Thyroid gland (tissue), 4 donors: ENCODE results near the gene GAD1. TPM values are rescaled to one million over a fixed set of nuclear protein-coding genes. Genes with fewer than 3 reads are reported as not detected.

Experiments
- DNase-seq, 2 donors: peaks; one replicate each; pipeline ENCODE4 v3.0.0-alpha.2; 2019
- H3K27ac ChIP-seq, 3 donors: fragments of 200-600 bp; sonication (generic); 1 replicate in 2 of 3; 2 replicates in 1 of 3; pipeline ENCODE4 v1.5.1; 2016 to 2019; ENCODE audit warnings: mild to moderate bottlenecking in 1 of 3, moderate library complexity in 1 of 3
- H3K27me3 ChIP-seq: fragments of 200-600 bp; sonication (generic); one replicate; pipeline ENCODE4 v1.5.1; 2019
- H3K36me3 ChIP-seq, 2 donors: fragments of 200-600 bp; sonication (generic); one replicate each; pipeline ENCODE4 v1.5.1; 2016 to 2019
- H3K4me1 ChIP-seq, 2 donors: fragments of 200-600 bp; sonication (generic); one replicate each; pipeline ENCODE4 v1.5.1; 2017 to 2019
- H3K4me3 ChIP-seq, 3 donors: fragments of 200-600 bp; sonication (generic); replicated peaks in 1 of 3; 1 replicate in 2 of 3; 2 replicates in 1 of 3; pipeline ENCODE4 v1.5.1; 2016; ENCODE audit warnings: mild to moderate bottlenecking in 1 of 3
- H3K9me3 ChIP-seq: fragments of 200-600 bp; sonication (generic); one replicate; pipeline ENCODE4 v1.5.1; 2017
- POLR2A ChIP-seq, 2 donors: fragments of 450-650 bp; IDR thresholded peaks; one replicate each; pipeline ENCODE4 v1.6.1; 2017; ENCODE audit warnings: antibody characterized with exemption in 2 of 2, mild to moderate bottlenecking in 2 of 2, moderate library complexity in 1 of 2
- WGBS, 2 donors: methylation state at CpG; one replicate each; pipeline ENCODE4 v1.1.5; 2017; 5-methylcytosine and 5-hydroxymethylcytosine counted together
- intact Hi-C: fragments of 100-400 bp; cut with DNase I; formaldehyde crosslinking; loops from one replicate; pipeline ENCODE4 v1.15.1; 2023
- total RNA-seq, 4 donors: library from RNA; depleted of rRNA; stranded (reverse); fragments of >200 nt; gene quantifications; one replicate each; pipeline ENCODE4 v1.2.3, GENCODE V29; 2016
- TF ChIP-seq, protein P1 (sequence below), 6 experiments: fragments of 200-600 bp in 3 of 6; fragments of 450-650 bp in 3 of 6; sonication (generic) in 3 of 6; IDR thresholded peaks; one replicate each; pipeline ENCODE4 v1.5.1; 2016 to 2019; ENCODE audit warnings: antibody characterized with exemption in 6 of 6, mild to moderate bottlenecking in 2 of 6, inconsistent platforms in 1 of 6, moderate library complexity in 1 of 6

Gene GAD1
- total RNA-seq, 4 donors from 2014 or later: 0.11 to 0.94 (median 0.46) TPM

DNA sequence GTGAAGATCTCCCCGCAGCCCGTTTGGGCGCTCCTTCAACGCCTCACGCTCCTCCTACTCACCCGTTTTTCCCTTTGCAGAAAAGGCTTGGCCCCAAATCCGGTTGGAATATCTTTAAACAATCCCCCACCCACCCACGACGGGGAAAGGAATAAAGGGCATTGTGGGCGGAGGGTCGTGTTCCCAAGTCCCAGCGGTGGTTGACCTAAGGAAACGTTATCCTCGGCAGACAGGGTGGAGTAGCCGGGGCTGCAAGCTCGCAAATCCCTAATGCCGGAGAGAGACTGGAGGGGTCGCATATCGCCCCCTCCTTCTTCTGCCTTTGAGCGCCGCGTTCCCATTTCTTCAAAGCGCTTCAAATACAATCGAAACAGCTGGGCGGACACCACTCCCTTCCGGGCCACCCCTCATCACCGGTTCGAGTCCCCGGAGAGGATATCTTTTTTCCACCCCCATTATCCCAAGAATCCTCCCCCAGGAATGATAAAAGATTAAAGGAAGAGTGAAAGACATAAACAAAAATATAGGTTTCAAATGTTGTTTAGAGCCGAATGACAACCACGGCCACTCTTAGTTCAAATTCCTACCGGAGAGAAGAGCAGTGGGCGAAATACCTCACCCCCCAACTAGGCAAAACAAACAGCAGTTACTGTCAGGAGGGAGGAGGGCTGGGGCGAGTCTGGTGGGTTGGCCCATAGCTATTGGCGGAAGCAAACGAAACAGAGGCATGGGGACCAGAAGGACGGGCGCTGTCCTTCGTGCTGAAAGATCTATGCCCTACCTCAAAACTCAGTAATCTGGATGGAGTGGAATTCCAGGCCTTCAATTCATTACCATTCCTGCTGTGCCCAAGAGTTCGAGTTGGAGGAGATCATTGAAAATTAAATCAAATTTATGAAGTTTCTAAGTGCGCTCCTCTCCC lies 2.8 kb upstream of the GAD1 start:
- no peaks in the 10 kb centered on the region for H3K36me3 ChIP-seq
- H3K4me1 ChIP-seq: peaks cover 34 to 46% of the 10 kb centered on the region in 2 donors
- peaks cover 26% of the 10 kb centered on the region for H3K27me3 ChIP-seq
- WGBS, 2 donors: 5% methylated on average over 41 of the region's 41 CpGs
- intact Hi-C loops: loop anchor here (5.0 kb wide), 2 partner anchors 97 to 452 kb away; partner anchors contain the start of gene SP5
- DNase-seq: peak; percentile 40 to 58
- H3K27ac ChIP-seq: no peak overlapping the region
- no peaks in the 10 kb centered on the region for H3K9me3 ChIP-seq
- no peak for TF ChIP-seq POLR2A (IDR thresholded peaks at IDR 0.05)
- TF ChIP-seq, protein P1, sequence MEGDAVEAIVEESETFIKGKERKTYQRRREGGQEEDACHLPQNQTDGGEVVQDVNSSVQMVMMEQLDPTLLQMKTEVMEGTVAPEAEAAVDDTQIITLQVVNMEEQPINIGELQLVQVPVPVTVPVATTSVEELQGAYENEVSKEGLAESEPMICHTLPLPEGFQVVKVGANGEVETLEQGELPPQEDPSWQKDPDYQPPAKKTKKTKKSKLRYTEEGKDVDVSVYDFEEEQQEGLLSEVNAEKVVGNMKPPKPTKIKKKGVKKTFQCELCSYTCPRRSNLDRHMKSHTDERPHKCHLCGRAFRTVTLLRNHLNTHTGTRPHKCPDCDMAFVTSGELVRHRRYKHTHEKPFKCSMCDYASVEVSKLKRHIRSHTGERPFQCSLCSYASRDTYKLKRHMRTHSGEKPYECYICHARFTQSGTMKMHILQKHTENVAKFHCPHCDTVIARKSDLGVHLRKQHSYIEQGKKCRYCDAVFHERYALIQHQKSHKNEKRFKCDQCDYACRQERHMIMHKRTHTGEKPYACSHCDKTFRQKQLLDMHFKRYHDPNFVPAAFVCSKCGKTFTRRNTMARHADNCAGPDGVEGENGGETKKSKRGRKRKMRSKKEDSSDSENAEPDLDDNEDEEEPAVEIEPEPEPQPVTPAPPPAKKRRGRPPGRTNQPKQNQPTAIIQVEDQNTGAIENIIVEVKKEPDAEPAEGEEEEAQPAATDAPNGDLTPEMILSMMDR (IDR thresholded peaks at IDR 0.05): no peak
- H3K4me3 ChIP-seq: no peak overlapping the region

DNA sequence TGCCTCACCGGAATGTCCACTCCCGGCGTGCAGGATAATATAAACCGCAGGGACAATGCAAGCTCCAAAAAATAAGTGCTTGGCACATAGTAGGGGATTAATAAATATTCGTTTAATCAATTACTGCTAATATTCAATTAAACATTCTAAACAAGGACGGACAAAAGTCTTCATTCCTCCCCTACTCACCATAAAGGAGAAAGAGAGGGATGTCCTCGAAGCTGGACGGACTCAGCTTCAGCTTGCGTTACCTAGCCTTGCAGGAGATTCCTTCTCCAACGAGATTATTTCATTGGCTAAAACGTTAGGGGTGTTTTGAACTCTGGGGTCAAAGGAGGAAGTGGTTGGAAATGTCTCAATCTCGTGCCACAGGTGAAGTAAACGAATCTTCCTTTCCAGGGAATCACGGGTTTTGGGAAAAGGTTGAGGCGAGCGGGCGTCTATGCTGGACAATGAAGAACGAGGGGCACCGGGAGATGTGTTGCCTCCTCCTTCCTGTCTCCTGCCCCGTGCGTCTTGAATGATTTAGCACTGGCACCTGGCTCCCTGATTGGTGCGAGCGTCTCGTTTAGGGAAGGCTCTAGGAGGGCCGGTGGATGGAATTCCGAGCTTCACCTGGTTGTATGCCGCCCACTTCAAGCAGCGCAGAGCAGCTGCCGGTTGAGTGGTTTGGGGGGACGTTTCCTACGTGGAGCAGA lies 2.0 kb upstream of the GAD1 start:
- peaks cover 34% of the 10 kb centered on the region for H3K27me3 ChIP-seq
- 11 to 16% methylated on average over 30 to 31 of the region's 31 CpGs for WGBS, 2 donors

DNA sequence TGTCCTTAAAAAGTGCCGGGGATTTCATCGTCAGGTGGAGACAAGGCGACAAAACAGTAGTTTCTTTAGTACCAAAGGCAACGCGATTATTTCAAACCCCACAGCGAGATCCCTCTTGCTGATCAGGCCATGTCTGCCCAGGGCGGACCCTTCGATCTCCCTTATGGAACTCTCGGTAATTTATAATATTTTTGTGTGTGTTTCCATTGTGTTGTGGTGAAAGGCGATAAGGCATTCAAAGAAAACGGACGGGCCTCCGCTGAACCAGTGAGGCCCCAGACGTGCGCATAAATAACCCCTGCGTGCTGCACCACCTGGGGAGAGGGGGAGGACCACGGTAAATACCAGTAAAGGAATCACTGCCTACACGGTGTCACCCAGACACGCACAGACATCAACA lies 1.4 kb upstream of the GAD1 start:
- H3K4me3 ChIP-seq: no peak overlapping the region
- intact Hi-C loops: loop anchor here (5.0 kb wide), 1 partner anchor 408 kb away; no protein-coding TSS in a partner anchor
- TF ChIP-seq, protein P1 (IDR thresholded peaks at IDR 0.05): no peak
- TF ChIP-seq POLR2A (IDR thresholded peaks at IDR 0.05): no peak
- no peaks in the 10 kb centered on the region for H3K36me3 ChIP-seq
- H3K27me3 ChIP-seq: peaks cover 40% of the 10 kb centered on the region
- 3 to 4% methylated on average over 19 of the region's 19 CpGs for WGBS, 2 donors
- H3K9me3 ChIP-seq: no peaks in the 10 kb centered on the region
- peaks cover 41 to 54% of the 10 kb centered on the region in 2 donors for H3K4me1 ChIP-seq
- H3K27ac ChIP-seq: no peak overlapping the region
- no peak for DNase-seq

More for the DNA sequence above, 2.0 kb upstream of the GAD1 start:
- no peak for DNase-seq
- H3K4me1 ChIP-seq: peaks cover 34 to 48% of the 10 kb centered on the region in 2 donors
- intact Hi-C loops: loop anchor here (5.0 kb wide), 3 partner anchors 97 to 452 kb away; partner anchors contain the start of gene SP5
- H3K9me3 ChIP-seq: no peaks in the 10 kb centered on the region
- no peak for TF ChIP-seq POLR2A (IDR thresholded peaks at IDR 0.05)
- TF ChIP-seq, protein P1 (IDR thresholded peaks at IDR 0.05): no peak
- no peaks in the 10 kb centered on the region for H3K36me3 ChIP-seq
- no peak overlapping the region for H3K27ac ChIP-seq
- H3K4me3 ChIP-seq: no peak overlapping the region

DNA sequence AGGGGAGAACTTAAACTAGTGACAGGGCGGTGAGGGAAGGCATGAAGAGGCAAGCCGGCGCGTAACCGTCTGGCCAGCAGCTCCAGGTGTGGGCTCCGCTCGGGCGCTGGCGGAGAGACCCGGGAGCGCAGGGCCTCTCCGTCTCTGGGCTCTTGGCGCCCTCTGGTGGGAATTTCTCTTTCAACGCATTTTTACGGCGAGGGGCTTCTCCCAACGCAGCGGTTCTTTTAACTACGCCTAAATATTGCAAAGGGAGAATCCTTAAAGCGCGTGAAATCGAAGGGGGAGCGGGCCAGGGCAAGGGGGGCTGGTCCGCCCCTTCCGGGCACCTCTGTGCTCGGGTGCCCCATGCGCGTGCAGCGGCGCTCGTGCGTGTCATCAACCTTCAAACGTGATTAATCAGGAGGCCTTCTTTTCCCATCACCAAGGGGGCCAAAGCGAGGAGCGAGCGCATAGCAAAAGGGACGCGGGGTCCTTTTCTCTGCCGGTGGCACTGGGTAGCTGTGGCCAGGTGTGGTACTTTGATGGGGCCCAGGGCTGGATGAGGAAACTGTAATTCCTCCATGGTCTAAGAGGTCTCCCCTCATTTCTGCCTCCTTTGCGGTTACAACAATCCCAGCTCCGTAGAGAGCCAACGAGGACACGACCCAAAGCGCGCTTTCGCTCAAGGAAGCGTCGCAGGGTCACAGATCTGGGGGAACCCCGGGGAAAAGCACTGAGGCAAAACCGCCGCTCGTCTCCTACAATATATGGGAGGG lies 762 bp upstream of the GAD1 start:
- intact Hi-C loops: loop anchor here (5.0 kb wide), 1 partner anchor 409 kb away; no protein-coding TSS in a partner anchor

More for the DNA sequence above, 762 bp upstream of the GAD1 start:
- H3K27me3 ChIP-seq: peaks cover 46% of the 10 kb centered on the region
- H3K27ac ChIP-seq: no peak overlapping the region
- TF ChIP-seq, protein P1 (IDR thresholded peaks at IDR 0.05): peak; percentile 59 to 86 (median 76)
- no peak for TF ChIP-seq POLR2A (IDR thresholded peaks at IDR 0.05)
- H3K36me3 ChIP-seq: no peaks in the 10 kb centered on the region
- peak; percentile 67 to 69 for DNase-seq
- no peaks in the 10 kb centered on the region for H3K9me3 ChIP-seq
- peaks cover 46 to 60% of the 10 kb centered on the region in 2 donors for H3K4me1 ChIP-seq
- WGBS, 2 donors: 2 to 4% methylated on average over 34 to 43 of the region's 52 CpGs
- H3K4me3 ChIP-seq: peak overlapping the region in 1 of 3 donors; percentile 32
